HCT116 (cell line): ENCODE data around the gene RGS7.

Experiments used
- EGR1 ChIP-seq: IDR thresholded peaks from 2 replicates; pipeline ENCODE4 v1.6.1; 2012; ENCODE audit warnings: low read depth
- EZH2 ChIP-seq: fragments of 200-600 bp; sonication (generic); IDR thresholded peaks from 2 replicates; pipeline ENCODE4 v1.6.1; 2017; ENCODE audit warnings: antibody characterized with exemption, mixed run types
- FOSL1 ChIP-seq: IDR thresholded peaks from 2 replicates; pipeline ENCODE4 v1.6.1; 2012; ENCODE audit warnings: low read depth
- JUND ChIP-seq: IDR thresholded peaks from 2 replicates; pipeline ENCODE4 v1.6.1; 2012
- POLR2A ChIP-seq: IDR thresholded peaks from 2 replicates; pipeline ENCODE4 v1.7.0; 2011; ENCODE audit warnings: borderline replicate concordance; ENCODE audit not compliant: insufficient read depth, insufficient read length; ENCODE audit errors: extremely low read depth
- POLR2AphosphoS5 ChIP-seq: IDR thresholded peaks from 2 replicates; pipeline ENCODE4 v1.6.1; 2011; ENCODE audit warnings: mild to moderate bottlenecking, low read depth, low read length, moderate library complexity
- RAD21 ChIP-seq: IDR thresholded peaks from 2 replicates; pipeline ENCODE4 v1.6.1; 2012; ENCODE audit warnings: low read depth, mild to moderate bottlenecking
- SIN3A ChIP-seq: IDR thresholded peaks from 2 replicates; pipeline ENCODE4 v1.6.1; 2012; ENCODE audit warnings: low read depth
- SP1 ChIP-seq: IDR thresholded peaks from 2 replicates; pipeline ENCODE4 v1.6.1; 2012; ENCODE audit warnings: low read depth
- YY1 ChIP-seq: IDR thresholded peaks from 2 replicates; pipeline ENCODE4 v1.6.1; 2011; ENCODE audit warnings: low read length, low read depth, moderate library complexity, mild to moderate bottlenecking; ENCODE audit not compliant: insufficient replicate concordance; ENCODE audit errors: extremely low read depth
- ZNF274 ChIP-seq: fragments of 200-500 bp; sonication (Bioruptor generic); IDR thresholded peaks from 2 replicates; pipeline ENCODE4 v1.6.1; 2014; ENCODE audit warnings: mild to moderate bottlenecking, low read depth, low read length, inconsistent platforms
- TF ChIP-seq, protein P1 (sequence below), 3 experiments: fragments of 200-600 bp in 1 of 3; sonication (generic) in 1 of 3; IDR thresholded peaks in 2 of 3; conservative IDR thresholded peaks in 1 of 3; 2 replicates each; pipeline ENCODE4 v1.5.1; 2012 to 2017; ENCODE audit warnings: low read depth in 2 of 3, low read length in 2 of 3, antibody characterized with exemption in 1 of 3, borderline replicate concordance in 1 of 3, control low read depth in 1 of 3, mild to moderate bottlenecking in 1 of 3, mixed read lengths in 1 of 3, mixed run types in 1 of 3, moderate library complexity in 1 of 3; ENCODE audit not compliant: insufficient read depth in 1 of 3
- TF ChIP-seq, protein P2 (sequence below): IDR thresholded peaks from 2 replicates; pipeline ENCODE4 v1.6.1; 2011; ENCODE audit warnings: mild to moderate bottlenecking, low read length, moderate library complexity; ENCODE audit not compliant: insufficient replicate concordance; ENCODE audit errors: extremely low read depth

DNA sequence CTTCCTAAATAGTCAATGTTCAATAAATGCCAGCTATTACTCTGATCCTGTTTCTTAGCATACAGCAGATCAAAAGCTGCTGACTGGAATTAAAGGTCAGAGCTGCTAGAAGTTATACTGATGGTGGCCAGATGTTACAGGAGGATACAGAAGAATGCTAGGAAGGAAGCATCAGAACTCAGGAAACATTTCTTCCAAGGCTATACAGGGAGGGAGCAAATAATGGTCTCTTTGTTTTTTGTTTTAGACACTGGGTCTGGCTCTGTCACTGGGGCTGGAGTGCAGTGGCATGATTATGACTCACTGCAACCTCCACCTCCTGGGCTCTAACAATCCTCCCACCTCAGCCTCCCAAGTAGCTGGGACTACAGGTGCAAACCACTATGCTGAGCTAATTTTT is 175.5 kb downstream of the RGS7 start:
- TF ChIP-seq, protein P1, sequence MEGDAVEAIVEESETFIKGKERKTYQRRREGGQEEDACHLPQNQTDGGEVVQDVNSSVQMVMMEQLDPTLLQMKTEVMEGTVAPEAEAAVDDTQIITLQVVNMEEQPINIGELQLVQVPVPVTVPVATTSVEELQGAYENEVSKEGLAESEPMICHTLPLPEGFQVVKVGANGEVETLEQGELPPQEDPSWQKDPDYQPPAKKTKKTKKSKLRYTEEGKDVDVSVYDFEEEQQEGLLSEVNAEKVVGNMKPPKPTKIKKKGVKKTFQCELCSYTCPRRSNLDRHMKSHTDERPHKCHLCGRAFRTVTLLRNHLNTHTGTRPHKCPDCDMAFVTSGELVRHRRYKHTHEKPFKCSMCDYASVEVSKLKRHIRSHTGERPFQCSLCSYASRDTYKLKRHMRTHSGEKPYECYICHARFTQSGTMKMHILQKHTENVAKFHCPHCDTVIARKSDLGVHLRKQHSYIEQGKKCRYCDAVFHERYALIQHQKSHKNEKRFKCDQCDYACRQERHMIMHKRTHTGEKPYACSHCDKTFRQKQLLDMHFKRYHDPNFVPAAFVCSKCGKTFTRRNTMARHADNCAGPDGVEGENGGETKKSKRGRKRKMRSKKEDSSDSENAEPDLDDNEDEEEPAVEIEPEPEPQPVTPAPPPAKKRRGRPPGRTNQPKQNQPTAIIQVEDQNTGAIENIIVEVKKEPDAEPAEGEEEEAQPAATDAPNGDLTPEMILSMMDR (IDR thresholded peaks at IDR 0.05 in 2 of 3, conservative IDR thresholded peaks at IDR 0.05 in 1 of 3; ENCODE audit: borderline replicate concordance in 1 of 3, insufficient read depth in 1 of 3, low read depth in 2 of 3, low read length in 2 of 3) = no peak
- no peak for TF ChIP-seq POLR2AphosphoS5
- TF ChIP-seq ZNF274 = no peak
- TF ChIP-seq EZH2 = no peak
- no peak for TF ChIP-seq JUND
- TF ChIP-seq, protein P2, sequence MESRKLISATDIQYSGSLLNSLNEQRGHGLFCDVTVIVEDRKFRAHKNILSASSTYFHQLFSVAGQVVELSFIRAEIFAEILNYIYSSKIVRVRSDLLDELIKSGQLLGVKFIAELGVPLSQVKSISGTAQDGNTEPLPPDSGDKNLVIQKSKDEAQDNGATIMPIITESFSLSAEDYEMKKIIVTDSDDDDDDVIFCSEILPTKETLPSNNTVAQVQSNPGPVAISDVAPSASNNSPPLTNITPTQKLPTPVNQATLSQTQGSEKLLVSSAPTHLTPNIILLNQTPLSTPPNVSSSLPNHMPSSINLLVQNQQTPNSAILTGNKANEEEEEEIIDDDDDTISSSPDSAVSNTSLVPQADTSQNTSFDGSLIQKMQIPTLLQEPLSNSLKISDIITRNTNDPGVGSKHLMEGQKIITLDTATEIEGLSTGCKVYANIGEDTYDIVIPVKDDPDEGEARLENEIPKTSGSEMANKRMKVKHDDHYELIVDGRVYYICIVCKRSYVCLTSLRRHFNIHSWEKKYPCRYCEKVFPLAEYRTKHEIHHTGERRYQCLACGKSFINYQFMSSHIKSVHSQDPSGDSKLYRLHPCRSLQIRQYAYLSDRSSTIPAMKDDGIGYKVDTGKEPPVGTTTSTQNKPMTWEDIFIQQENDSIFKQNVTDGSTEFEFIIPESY = no peak
- TF ChIP-seq POLR2A = no peak
- TF ChIP-seq SIN3A = no peak
- TF ChIP-seq YY1 = no peak
- TF ChIP-seq FOSL1 = no peak
- TF ChIP-seq SP1 = no peak
- no peak for TF ChIP-seq EGR1
- no peak for TF ChIP-seq RAD21
